ENCODE results near the gene FERMT2.

GRCh38 chr14:52877628-52878027 lies 73.2 kb downstream of the FERMT2 start:
- TF ChIP-seq CTCF (IDR thresholded peaks at IDR 0.05; ENCODE audit: insufficient read depth, low read depth, low read length) (no peak), EZH2 (IDR thresholded peaks at IDR 0.05; ENCODE audit: insufficient read depth, low read length) (no peak)
